Pancreas (tissue), 10 donors: ENCODE measurements around the gene ARCN1. TPM values are rescaled to one million over a fixed set of nuclear protein-coding genes. Genes with fewer than 3 reads are reported as not detected.

ENCODE experiments used
- ATAC-seq, 4 donors: fragments of 200-7000 bp; cut with Tn5 transposase; one replicate each; pipeline versions ENCODE4 v1.8.0 to v1.9.1; 2020; ENCODE audit warnings: mild to moderate bottlenecking in 4 of 4, moderate library complexity in 4 of 4
- DNase-seq, 6 donors: peaks; one replicate each; pipeline ENCODE4 v3.0.0-alpha.2; 2020
- FAIRE-seq: peaks from 2 replicates; lab custom pipeline; 2012; peaks lifted over from hg19 to GRCh38; lab: Jason Lieb, UNC
- H3K27ac ChIP-seq, 4 donors: fragments of 200-600 bp; sonication (generic); 1 replicate in 3 of 4; 2 replicates in 1 of 4; pipeline versions ENCODE4 v1.5.0 to v1.8.0; 2020
- H3K27me3 ChIP-seq, 4 donors: fragments of 200-600 bp; one replicate each; pipeline ENCODE4 v1.8.0; 2021
- H3K36me3 ChIP-seq, 3 donors: fragments of 200-600 bp; sonication (generic) in 1 of 3; one replicate each; pipeline versions ENCODE4 v1.5.0 to v1.8.0; 2020 to 2021
- H3K4me1 ChIP-seq, 3 donors: fragments of 200-600 bp; one replicate each; pipeline ENCODE4 v1.8.0; 2021
- H3K4me3 ChIP-seq, 4 donors: fragments of 200-600 bp; sonication (generic) in 2 of 4; one replicate each; pipeline versions ENCODE4 v1.5.0 to v1.8.0; 2020 to 2021
- H3K9me3 ChIP-seq, 4 donors: fragments of 200-600 bp; one replicate each; pipeline ENCODE4 v1.8.0; 2021
- CTCF ChIP-seq, 4 donors: fragments of 200-600 bp; sonication (generic) in 3 of 4; IDR thresholded peaks; one replicate each; pipeline versions ENCODE4 v1.5.0 to v1.8.0; 2021; ENCODE audit warnings: antibody characterized with exemption in 4 of 4
- WGBS, 2 donors: extraction: QIAGEN DNeasy Blood & Tissue Kit; methylation state at CpG; one replicate each; pipeline ENCODE4 v1.1.7; 2013; 5-methylcytosine and 5-hydroxymethylcytosine counted together
- intact Hi-C, 3 donors: fragments of 100-400 bp; cut with DNase I; formaldehyde crosslinking; loops; one replicate each; pipeline versions ENCODE4 v1.11.1 to v1.14.2; 2022
- polyA plus RNA-seq, 2 donors: library from polyadenylated mRNA; stranded (reverse); fragments of 200-250 nt; gene quantifications; one replicate each; pipeline ENCODE4 v1.2.3, GENCODE V29; 2013
- total RNA-seq, 6 donors: library from RNA; stranded (reverse); fragmentation: NEBNext Ultra II Directional in 4 of 6; extraction: Animal tissue kit (Norgen Biotek cat#: 25700) in 4 of 6; gene quantifications; one replicate each; pipeline versions ENCODE4 v1.2.1 to v1.2.4, GENCODE V29; 2021 to 2023
- donor health status: healthy with polysubstance abuse.
- donor health status: DM: no; HTN: no; CAD: no; lungs with moderate emphysema.
- donor health status: DM: no; HTN: no; CAD: no.
- donor health status: control.
- donor health status: control.
- donor health status: Bipolar disorder and iron deficiency.
- donor health status: DM: yes; HTN: yes; CAD: no.
- donor health status: DM: no; HTN: no; CAD: no.
- donor health status: DM: no; HTN: no; CAD: no.
- donor health status: DM: yes; HTN: yes; CAD: no.

Gene ARCN1
- total and polyA plus RNA-seq, 8 donors, result 39.8 to 105 (median 86.3) TPM

GRCh38 chr11:118530683-118531596 lies 41.3 kb upstream of the ARCN1 start, which contains the start of gene TMEM25:
Gene TMEM25 (plus strand): TSS chr11:118531192. CDS start chr11:118531802, 610 bp downstream.
- Histone ChIP-seq H3K9me3 (no peaks in the 10 kb centered on the region), H3K4me1 (peaks cover 6 to 8% (median 8%) of the 10 kb centered on the region in 3 donors), H3K4me3 (peak within 1 kb of the TSS; percentile 76 to 99 (median 96)), H3K27me3 (no peaks in the 10 kb centered on the region), H3K36me3 (no peaks in the 10 kb centered on the region), H3K27ac (peak within 1 kb of the TSS; percentile 59 to 75 (median 71))
- FAIRE-seq (no peak), DNase-seq (peak; percentile 68 to 91 (median 78)), ATAC-seq (peak; percentile 90 to 95 (median 92))
- WGBS, 2 donors, result 1% methylated on average over 54 to 94 of the region's 94 CpGs
- intact Hi-C loops, result no loop called here
- no peak for TF ChIP-seq CTCF (IDR thresholded peaks at IDR 0.05)

- peak overlapping the region; percentile 76 to 99 (median 96) for H3K4me3 ChIP-seq
- no peaks in the 10 kb centered on the region for H3K36me3 ChIP-seq
- 8 to 12% methylated on average over 12 of the region's 12 CpGs for whole genome bisulfite sequencing, 2 donors
- peaks cover 6 to 8% (median 8%) of the 10 kb centered on the region in 3 donors for H3K4me1 ChIP-seq
- H3K27ac ChIP-seq, result no peak overlapping the region
- no peaks in the 10 kb centered on the region for H3K9me3 ChIP-seq
- FAIRE-seq, result no peak
- ATAC-seq, result peak in 3 of 4 donors; percentile 16 to 44 (median 29)
- peak in 1 of 6 donors; percentile 64 for DNase-seq
- H3K27me3 ChIP-seq, result no peaks in the 10 kb centered on the region
- intact Hi-C loops, result no loop called here
- TF ChIP-seq CTCF (IDR thresholded peaks at IDR 0.05), result no peak
These were observed 40.6 kb upstream of the ARCN1 start for GRCh38 chr11:118531597-118532084.

- 64 to 68% methylated on average over 10 of the region's 10 CpGs for WGBS, 2 donors
- no peak overlapping the region for H3K27ac ChIP-seq
- FAIRE-seq (no peak), DNase-seq (peak in 1 of 6 donors; percentile 66), ATAC-seq (no peak)
- intact Hi-C loops, result no loop called here
- no peak for TF ChIP-seq CTCF (IDR thresholded peaks at IDR 0.05)
- H3K36me3 ChIP-seq, result no peaks in the 10 kb centered on the region
- peak overlapping the region in 2 of 4 donors; percentile 95 to 99 for H3K4me3 ChIP-seq
- H3K9me3 ChIP-seq, result no peaks in the 10 kb centered on the region
- H3K4me1 ChIP-seq, result peaks cover 6 to 8% (median 8%) of the 10 kb centered on the region in 3 donors
- no peaks in the 10 kb centered on the region for H3K27me3 ChIP-seq
These were observed 40.1 kb upstream of the ARCN1 start for GRCh38 chr11:118532091-118532490.

GRCh38 chr11:118532852-118533768 lies 39.1 kb upstream of the ARCN1 start:
- ATAC-seq (no peak), FAIRE-seq (no peak), DNase-seq (no peak)
- peaks cover 6 to 8% (median 8%) of the 10 kb centered on the region in 3 donors for H3K4me1 ChIP-seq
- 86 to 91% methylated on average over 19 of the region's 19 CpGs for WGBS, 2 donors
- no peaks in the 10 kb centered on the region for H3K27me3 ChIP-seq
- intact Hi-C loops, result no loop called here
- H3K27ac ChIP-seq, result no peak overlapping the region
- no peaks in the 10 kb centered on the region for H3K9me3 ChIP-seq
- no peak for TF ChIP-seq CTCF (IDR thresholded peaks at IDR 0.05)
- no peak overlapping the region for H3K4me3 ChIP-seq
- no peaks in the 10 kb centered on the region for H3K36me3 ChIP-seq
